NB4 (cell line): ENCODE measurements around the gene CERKL.

Experiments
- DNase-seq: peaks from one replicate; pipeline ENCODE4 v3.0.0; 2010; ENCODE audit warnings: low read depth
- H3K4me3 ChIP-seq: one replicate; pipeline ENCODE4 v1.5.1; 2011; ENCODE audit warnings: mild to moderate bottlenecking, low read depth, low read length, moderate library complexity
- CTCF ChIP-seq: IDR thresholded peaks from one replicate; pipeline ENCODE4 v1.5.1; 2012; ENCODE audit warnings: low read depth, low read length
- MYC ChIP-seq: IDR thresholded peaks from 2 replicates; pipeline ENCODE4 v1.6.1; 2011; ENCODE audit warnings: low read depth, low read length
- POLR2A ChIP-seq: IDR thresholded peaks from 2 replicates; pipeline ENCODE4 v1.6.1; 2011; ENCODE audit warnings: mild to moderate bottlenecking; ENCODE audit not compliant: insufficient read length; ENCODE audit errors: extremely low read depth
- TF ChIP-seq, protein P1 (sequence below): IDR thresholded peaks from 2 replicates; pipeline ENCODE4 v1.6.1; 2011; ENCODE audit warnings: low read depth, low read length

Gene CERKL

GRCh38 chr2:181515719-181516118, 141.2 kb downstream of the CERKL start:
- H3K4me3 ChIP-seq = no peak overlapping the region
- TF ChIP-seq CTCF (no peak), POLR2A (no peak), MYC (no peak)
- TF ChIP-seq, protein P1, sequence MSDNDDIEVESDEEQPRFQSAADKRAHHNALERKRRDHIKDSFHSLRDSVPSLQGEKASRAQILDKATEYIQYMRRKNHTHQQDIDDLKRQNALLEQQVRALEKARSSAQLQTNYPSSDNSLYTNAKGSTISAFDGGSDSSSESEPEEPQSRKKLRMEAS = no peak
- DNase-seq = no peak

DNA sequence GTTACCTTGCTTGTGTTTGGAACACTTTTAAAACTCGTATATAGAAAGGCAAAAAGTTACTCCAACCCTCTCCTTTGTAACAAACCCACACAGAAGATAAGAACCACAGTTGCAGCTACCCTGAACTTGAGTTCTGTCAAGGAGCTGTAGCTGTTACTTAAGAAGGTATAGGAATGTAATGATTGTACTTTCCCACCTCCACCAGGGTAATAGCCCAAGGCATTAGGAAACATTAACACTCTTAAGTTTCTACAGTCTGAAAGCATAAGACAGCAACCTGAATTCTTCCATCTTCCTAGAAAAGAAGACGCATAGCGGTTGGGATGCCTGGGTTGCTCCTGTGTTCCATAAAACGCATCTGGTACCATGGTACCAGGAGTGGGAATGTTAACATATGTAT, 156.7 kb downstream of the CERKL start:
- H3K4me3 ChIP-seq = no peak overlapping the region
- TF ChIP-seq CTCF = no peak
- TF ChIP-seq MYC = no peak
- no peak for DNase-seq

- TF ChIP-seq MYC = no peak
- no peak for TF ChIP-seq POLR2A
- TF ChIP-seq, protein P1 = no peak
- no peak for TF ChIP-seq CTCF
- no peak overlapping the region for H3K4me3 ChIP-seq
- DNase-seq = no peak
Measured at GRCh38 chr2:181499231-181499630, 157.7 kb downstream of the CERKL start.
